SK-N-SH (cell line): Measurements from ENCODE around the gene C14orf93. TPM values are rescaled to one million over a fixed set of nuclear protein-coding genes. Genes with fewer than 3 reads are reported as not detected.

Experiments used
- CTCF ChIA-PET: fragments of 300-600, 350-600 bp; formaldehyde crosslinking; extraction: SDS; loops from one replicate; lab custom pipeline; 2021; lab: Yijun Ruan, JAX
- POLR2A ChIA-PET: fragments of 350-600 bp; sonication (Branson Sonifier 250); formaldehyde crosslinking; extraction: SDS; loops from one replicate; lab custom pipeline; 2020; ENCODE audit warnings: antibody characterized with exemption, inconsistent platforms; lab: Yijun Ruan, JAX
- DNase-seq: peaks from one replicate; pipeline ENCODE4 v3.0.0; 2012
- H2AFZ ChIP-seq: fragments of 200-600 bp; sonication (generic); 2 replicates; pipeline ENCODE4 v1.8.1; 2016; ENCODE audit warnings: antibody characterized with exemption, mild to moderate bottlenecking, low read depth
- H3F3A ChIP-seq: fragments of 200-600 bp; sonication (generic); replicated peaks from 2 replicates; pipeline ENCODE3; 2016; ENCODE audit warnings: antibody characterized with exemption, mild to moderate bottlenecking; ENCODE audit not compliant: insufficient read depth
- H3K27ac ChIP-seq, 2 experiments: fragments of 200-500 bp in 1 of 2; fragments of 200-600 bp in 1 of 2; sonication (Bioruptor generic) in 1 of 2; sonication (generic), shearing (Covaris generic) in 1 of 2; 2 replicates each; pipeline versions ENCODE4 v1.5.1 to v1.6.1; 2014 to 2016; ENCODE audit warnings: low read depth in 2 of 2, inconsistent platforms in 1 of 2, low read length in 1 of 2, mild to moderate bottlenecking in 1 of 2, mixed read lengths in 1 of 2
- H3K27me3 ChIP-seq: fragments of 200-600 bp; sonication (generic), shearing (Covaris generic); 2 replicates; pipeline ENCODE4 v1.6.1; 2016; ENCODE audit warnings: mixed run types; ENCODE audit not compliant: insufficient read depth
- H3K36me3 ChIP-seq, 2 experiments: fragments of 200-500 bp in 1 of 2; fragments of 200-600 bp in 1 of 2; sonication (Bioruptor generic) in 1 of 2; sonication (generic) in 1 of 2; replicated peaks in 1 of 2; 2 replicates each; pipeline versions ENCODE3 to v1.5.1; 2014 to 2016; ENCODE audit warnings: low read length in 1 of 2, mild to moderate bottlenecking in 1 of 2; ENCODE audit not compliant: insufficient read depth in 2 of 2, control insufficient read depth in 1 of 2
- H3K4me1 ChIP-seq, 2 experiments: fragments of 200-500 bp in 1 of 2; fragments of 200-600 bp in 1 of 2; sonication (Bioruptor generic) in 1 of 2; sonication (generic), shearing (Covaris generic) in 1 of 2; 2 replicates each; pipeline versions ENCODE4 v1.5.1 to v1.6.1; 2014 to 2016; ENCODE audit warnings: low read depth in 1 of 2, low read length in 1 of 2, mixed run types in 1 of 2; ENCODE audit not compliant: insufficient read depth in 2 of 2, control insufficient read depth in 1 of 2
- H3K4me2 ChIP-seq: fragments of 200-600 bp; sonication (generic), shearing (Covaris generic); 2 replicates; pipeline ENCODE4 v1.6.1; 2017; ENCODE audit warnings: mixed run types
- H3K4me3 ChIP-seq, 2 experiments: fragments of 200-500 bp in 1 of 2; fragments of 200-600 bp in 1 of 2; sonication (Bioruptor generic) in 1 of 2; sonication (generic), shearing (Covaris generic) in 1 of 2; 2 replicates each; pipeline versions ENCODE4 v1.5.1 to v1.8.1; 2014 to 2016; ENCODE audit warnings: low read depth in 2 of 2, inconsistent platforms in 1 of 2, low read length in 1 of 2, mild to moderate bottlenecking in 1 of 2, mixed read lengths in 1 of 2, moderate library complexity in 1 of 2
- H3K79me2 ChIP-seq: fragments of 200-600 bp; sonication (generic); 2 replicates; pipeline ENCODE4 v1.8.1; 2017; ENCODE audit warnings: mild to moderate bottlenecking; ENCODE audit not compliant: insufficient read depth
- H3K9ac ChIP-seq: fragments of 200-600 bp; sonication (generic); 2 replicates; pipeline ENCODE4 v1.6.1; 2017; ENCODE audit warnings: mixed run types
- H3K9me2 ChIP-seq: fragments of 200-600 bp; sonication (generic); 2 replicates; pipeline ENCODE4 v1.6.1; 2017; ENCODE audit warnings: mixed run types
- H3K9me3 ChIP-seq: fragments of 200-600 bp; sonication (generic); 2 replicates; pipeline ENCODE4 v1.6.1; 2017; ENCODE audit warnings: mixed run types, mild to moderate bottlenecking, moderate library complexity
- H4K20me1 ChIP-seq: fragments of 200-600 bp; sonication (generic); 2 replicates; pipeline ENCODE4 v1.6.1; 2017; ENCODE audit warnings: mild to moderate bottlenecking, mixed run types; ENCODE audit not compliant: insufficient read depth
- CTCF ChIP-seq: fragments of 200-600 bp; sonication (generic); IDR thresholded peaks from 2 replicates; pipeline ENCODE4 v1.6.1; 2017; ENCODE audit warnings: antibody characterized with exemption, mild to moderate bottlenecking, moderate library complexity
- ELF1 ChIP-seq: IDR thresholded peaks from 2 replicates; pipeline ENCODE4 v1.4.0; 2012
- EP300 ChIP-seq, 2 experiments: IDR thresholded peaks; 2 replicates each; pipeline versions ENCODE4 v1.4.0 to v1.6.1; 2012; ENCODE audit warnings: borderline replicate concordance in 1 of 2, low read depth in 1 of 2, low read length in 1 of 2
- FOXJ3 ChIP-seq: sonication (generic); formaldehyde crosslinking; IDR thresholded peaks from 2 replicates; pipeline ENCODE4 v1.5.1; 2020; ENCODE audit warnings: mild to moderate bottlenecking, missing genetic modification reagents
- FOXM1 ChIP-seq: IDR thresholded peaks from 2 replicates; pipeline ENCODE4 v1.4.0; 2012; ENCODE audit warnings: low read depth, mild to moderate bottlenecking
- MEF2A ChIP-seq: IDR thresholded peaks from 2 replicates; pipeline ENCODE4 v1.4.0; 2012; ENCODE audit warnings: low read depth, borderline replicate concordance
- NRF1 ChIP-seq: IDR thresholded peaks from 2 replicates; pipeline ENCODE4 v1.6.1; 2012; ENCODE audit warnings: low read depth, mild to moderate bottlenecking, low read length
- RAD21 ChIP-seq: IDR thresholded peaks from 2 replicates; pipeline ENCODE4 v1.6.1; 2012; ENCODE audit warnings: mild to moderate bottlenecking, low read length
- RCOR1 ChIP-seq: fragments of 150-350 bp; IDR thresholded peaks from 2 replicates; pipeline ENCODE4 v1.6.1; 2017; ENCODE audit warnings: antibody characterized with exemption, low read length
- RXRA ChIP-seq: IDR thresholded peaks from 2 replicates; pipeline ENCODE4 v1.4.0; 2012; ENCODE audit warnings: low read depth, mild to moderate bottlenecking, borderline replicate concordance
- SIN3A ChIP-seq: IDR thresholded peaks from 2 replicates; pipeline ENCODE4 v1.6.1; 2012; ENCODE audit warnings: low read depth, mild to moderate bottlenecking, low read length, moderate library complexity, borderline replicate concordance
- USF2 ChIP-seq: fragments of 150-350 bp; IDR thresholded peaks from 2 replicates; pipeline ENCODE4 v1.6.1; 2017; ENCODE audit warnings: antibody characterized with exemption, low read length, low read depth, borderline replicate concordance
- ZBTB33 ChIP-seq: IDR thresholded peaks from 2 replicates; pipeline ENCODE4 v1.4.0; 2012; ENCODE audit warnings: low read depth, borderline replicate concordance
- WGBS: methylation state at CpG from one replicate; pipeline ENCODE4 v1.1.6; 2017; ENCODE audit warnings: low lambda C conversion rate; 5-methylcytosine and 5-hydroxymethylcytosine counted together
- polyA plus RNA-seq, 3 experiments: library from polyadenylated mRNA; depleted of rRNA; stranded (reverse); fragments of >200 nt; gene quantifications; 2 replicates each; pipeline ENCODE4 v1.2.3, GENCODE V29; 2012

C14orf93 gene
- polyA plus RNA-seq, 1 of the 3 experiments (the other 2 are of a cell fraction) = 9.1 TPM

- no peaks in the 10 kb centered on the region for H3K36me3 ChIP-seq
- CTCF ChIA-PET = interaction anchor here (1.0 to 4.1 kb wide), 8 partner anchors 13 to 79 kb away, joined by 3 to 61 read pairs (median 11); partner anchors contain the start of gene CDH24
- no peak overlapping the region for H3K4me3 ChIP-seq
- TF ChIP-seq NRF1 (no peak), ELF1 (no peak), EP300 (IDR thresholded peaks at IDR 0.05; ENCODE audit: borderline replicate concordance in 1 of 2, low read depth in 1 of 2, low read length in 1 of 2) (no peak), FOXJ3 (no peak), MEF2A (no peak), RAD21 (no peak), CTCF (no peak), RCOR1 (no peak), FOXM1 (no peak), RXRA (no peak), ZBTB33 (no peak), SIN3A (no peak), USF2 (no peak)
- peaks cover 18 to 22% of the 10 kb centered on the region in 2 experiments for H3K4me1 ChIP-seq
- H3F3A ChIP-seq = peaks cover 34% of the 10 kb centered on the region
- 0 out of 2 replicates have a peak overlapping the region, but pooled peaks have one; percentile 2 for H2AFZ ChIP-seq
- no peaks in the 10 kb centered on the region for H4K20me1 ChIP-seq
- POLR2A ChIA-PET = no interaction called here
- 0 out of 2 replicates have a peak, but pooled peaks cover 3% of the 10 kb centered on the region for H3K79me2 ChIP-seq
- no peaks in the 10 kb centered on the region for H3K9me2 ChIP-seq
- H3K9me3 ChIP-seq = no peaks in the 10 kb centered on the region
- peak overlapping the region in 1 of 2 experiments; percentile 7; a peak in 1 of 4 replicates for H3K27ac ChIP-seq
- H3K4me2 ChIP-seq = 0 out of 2 replicates have a peak overlapping the region, but pooled peaks have one; percentile 65
- H3K27me3 ChIP-seq = no peaks in the 10 kb centered on the region
- 77% methylated on average over 3 of the region's 3 CpGs for WGBS
- no peak overlapping the region for H3K9ac ChIP-seq
- no peak for DNase-seq
Measured at GRCh38 chr14:23008831-23009230, 1.1 kb downstream of the C14orf93 start.
